NCI-H524 (cell line): ENCODE results near the gene DSTYK.
"Not testable (repeated sequence)": the region's sequence is repeated elsewhere in the genome, so short reads cannot be mapped to it uniquely, and the experiment has no call there.

Experiments
- DNase-seq, 2 experiments: peaks; one replicate each; lab custom pipeline; 2025; lab: John Stamatoyannopoulos, UW

The DSTYK gene

GRCh38 chr1:205241366-205242030 lies 30.0 kb upstream of the DSTYK start:
- no peak for DNase-seq

- no peak for DNase-seq
These were observed 29.1 kb upstream of the DSTYK start for GRCh38 chr1:205240569-205240968.

- peak; percentile 39 to 80 for DNase-seq
These were observed 28.6 kb upstream of the DSTYK start for GRCh38 chr1:205240118-205240517.

- DNase-seq: no peak
These were observed 27.6 kb upstream of the DSTYK start for GRCh38 chr1:205239078-205239477.

GRCh38 chr1:205237526-205238484 lies 26.3 kb upstream of the DSTYK start:
- DNase-seq: no peak

GRCh38 chr1:205236951-205237475 lies 25.5 kb upstream of the DSTYK start:
- no peak for DNase-seq

GRCh38 chr1:205236526-205236925 lies 25.0 kb upstream of the DSTYK start:
- no peak for DNase-seq

GRCh38 chr1:205235951-205236350 lies 24.4 kb upstream of the DSTYK start:
- no peak for DNase-seq

GRCh38 chr1:205233986-205234385 lies 22.5 kb upstream of the DSTYK start:
- not testable (repeated sequence) for DNase-seq

- DNase-seq: no peak
These were observed 21.5 kb upstream of the DSTYK start for GRCh38 chr1:205232945-205233397.

- DNase-seq: no peak
These were observed 20.8 kb upstream of the DSTYK start for GRCh38 chr1:205232127-205232820.

- no peak for DNase-seq
These were observed 19.5 kb upstream of the DSTYK start for GRCh38 chr1:205230982-205231381.

GRCh38 chr1:205229916-205230700 lies 18.6 kb upstream of the DSTYK start:
- no peak for DNase-seq

- DNase-seq: peak; percentile 66 to 89
These were observed 17.9 kb upstream of the DSTYK start for GRCh38 chr1:205229399-205229871.

GRCh38 chr1:205228093-205228521 lies 16.6 kb upstream of the DSTYK start:
- peak in 1 of 2 experiments; percentile 37 for DNase-seq

- DNase-seq: peak; percentile 89 to 92
These were observed 16.1 kb upstream of the DSTYK start, which contains the start of gene TMCC2 for GRCh38 chr1:205227584-205228013. Gene TMCC2 (plus strand): TSS chr1:205227946. CDS start chr1:205228565, 619 bp downstream.

- DNase-seq: peak; percentile 17 to 23
These were observed 15.5 kb upstream of the DSTYK start for GRCh38 chr1:205226868-205227583.

- DNase-seq: no peak
These were observed 14.6 kb upstream of the DSTYK start for GRCh38 chr1:205225901-205226765.

GRCh38 chr1:205224736-205225135 lies 13.2 kb upstream of the DSTYK start:
- no peak for DNase-seq
